Endothelial cell of umbilical vein (primary cell): ENCODE results near the gene TP73. TPM values are rescaled to one million over a fixed set of nuclear protein-coding genes. Genes with fewer than 3 reads are reported as not detected.

ENCODE experiments used
- BruUV-seq: library from RNA; stranded (reverse); fragments of 400-500 nt; replicated peaks from 2 replicates; lab custom pipeline; 2021; lab: Mats Ljungman, UMichigan
- CTCF ChIA-PET: fragments of 300-600, 350-600 bp; sonication (Branson Sonifier 250); formaldehyde crosslinking; loops from one replicate; lab custom pipeline; 2021; ENCODE audit warnings: antibody characterized with exemption, inconsistent platforms; lab: Charles Lee
- POLR2A ChIA-PET: fragments of 300-600, 350-600 bp; sonication (Branson Sonifier 250); formaldehyde crosslinking; loops from one replicate; lab custom pipeline; 2021; ENCODE audit warnings: antibody characterized with exemption, inconsistent platforms; lab: Charles Lee
- DNase-seq: peaks from one replicate; pipeline ENCODE4 v3.0.0-alpha.2; 2011; ENCODE audit warnings: low read depth, low spot score
- FAIRE-seq: peaks from 2 replicates; lab custom pipeline; 2011; peaks lifted over from hg19 to GRCh38; lab: Jason Lieb, UNC
- H2AFZ ChIP-seq: 2 replicates; pipeline ENCODE4 v1.6.0; 2012; ENCODE audit warnings: low read depth, low read length, control low read depth, inconsistent platforms
- H3K27ac ChIP-seq: 2 replicates; pipeline ENCODE4 v1.5.1; 2011; ENCODE audit warnings: low read depth, mild to moderate bottlenecking, control low read depth, low read length, moderate library complexity; ENCODE audit not compliant: insufficient read depth
- H3K27me3 ChIP-seq, 2 experiments: 2 replicates each; pipeline versions ENCODE4 v1.6.0 to v1.6.1; 2011; ENCODE audit warnings: low read length in 2 of 2, mixed read lengths in 1 of 2; ENCODE audit not compliant: control insufficient read depth in 2 of 2, insufficient read depth in 2 of 2
- H3K36me3 ChIP-seq, 2 experiments: 2 replicates in 1 of 2; 3 replicates in 1 of 2; pipeline ENCODE4 v1.5.1; 2011; ENCODE audit warnings: low read length in 2 of 2, mild to moderate bottlenecking in 1 of 2, moderate library complexity in 1 of 2; ENCODE audit not compliant: control insufficient read depth in 2 of 2, insufficient read depth in 2 of 2; ENCODE audit errors: extremely low read depth in 1 of 2
- H3K4me1 ChIP-seq: 3 replicates; pipeline ENCODE4 v1.5.1; 2011; ENCODE audit warnings: mild to moderate bottlenecking, low read length; ENCODE audit not compliant: control insufficient read depth, insufficient read depth; ENCODE audit errors: extremely low read depth
- H3K4me2 ChIP-seq: 2 replicates; pipeline ENCODE4 v1.6.1; 2011; ENCODE audit warnings: low read length, control low read depth, mixed read lengths; ENCODE audit not compliant: insufficient read depth
- H3K4me3 ChIP-seq, 3 experiments: fragments of 200-600 bp in 1 of 3; sonication (generic), shearing (Covaris generic) in 1 of 3; replicated peaks in 1 of 3; 2 replicates each; pipeline ENCODE4 v1.5.1; 2011 to 2016; ENCODE audit warnings: control low read depth in 3 of 3, low read length in 3 of 3, mild to moderate bottlenecking in 2 of 3, inconsistent platforms in 1 of 3, low read depth in 1 of 3, moderate library complexity in 1 of 3; ENCODE audit not compliant: insufficient read depth in 1 of 3
- H3K79me2 ChIP-seq: 2 replicates; pipeline ENCODE4 v1.6.0; 2012; ENCODE audit warnings: low read length, inconsistent platforms; ENCODE audit not compliant: control insufficient read depth, insufficient read depth
- H3K9ac ChIP-seq: replicated peaks from 2 replicates; pipeline ENCODE3; 2011; ENCODE audit warnings: low read length, control low read depth; ENCODE audit not compliant: insufficient read depth; ENCODE audit errors: extremely low read depth
- H3K9me1 ChIP-seq: replicated peaks from 3 replicates; pipeline ENCODE4 v1.6.0; 2011; ENCODE audit warnings: mild to moderate bottlenecking, low read length; ENCODE audit not compliant: control insufficient read depth, insufficient read depth; ENCODE audit errors: extremely low read depth
- H3K9me3 ChIP-seq: replicated peaks from 2 replicates; pipeline ENCODE4 v1.5.1; 2012; ENCODE audit warnings: low read length, inconsistent platforms; ENCODE audit not compliant: control insufficient read depth, insufficient read depth
- H4K20me1 ChIP-seq: replicated peaks from 2 replicates; pipeline ENCODE3; 2011; ENCODE audit warnings: mild to moderate bottlenecking, low read length; ENCODE audit not compliant: control insufficient read depth, insufficient read depth; ENCODE audit errors: extremely low read depth
- EZH2 ChIP-seq: IDR thresholded peaks from 2 replicates; pipeline ENCODE4 v1.6.1; 2012; ENCODE audit warnings: borderline replicate concordance, low read depth, mild to moderate bottlenecking, moderate library complexity, low read length, inconsistent platforms; ENCODE audit not compliant: severe bottlenecking
- FOS ChIP-seq: IDR thresholded peaks from 2 replicates; pipeline ENCODE4 v1.6.1; 2011; ENCODE audit warnings: mild to moderate bottlenecking, low read length, moderate library complexity, borderline replicate concordance; ENCODE audit not compliant: insufficient read depth
- JUN ChIP-seq: IDR thresholded peaks from 2 replicates; pipeline ENCODE4 v1.6.1; 2011; ENCODE audit warnings: borderline replicate concordance, low read depth; ENCODE audit not compliant: insufficient read length, insufficient read depth
- POLR2A ChIP-seq: IDR thresholded peaks from 2 replicates; pipeline ENCODE4 v1.6.1; 2012; ENCODE audit warnings: low read depth, mild to moderate bottlenecking, control low read depth, low read length
- dilution Hi-C: fragments of 300-500 bp; cut with MboI; formaldehyde crosslinking; loops from one replicate; pipeline ENCODE4 v1.15.0; 2019; ENCODE audit warnings: low sequenced_read_pairs; ENCODE audit not compliant: extremely low pct_ligation_motif_present
- intact Hi-C: fragments of 100-400 bp; cut with micrococcal nuclease; formaldehyde crosslinking; loops from one replicate; pipeline ENCODE4 v1.10.0; 2022
- polyA plus RNA-seq, 4 experiments: library from polyadenylated mRNA; depleted of rRNA in 3 of 4; stranded (reverse) in 3 of 4; unstranded in 1 of 4; fragments of >200 nt; gene quantifications; 2 replicates each; pipeline versions ENCODE4 v1.2.1 to v1.2.3, GENCODE V29; 2011 to 2012; ENCODE audit warnings: missing spikeins in 1 of 4
- total RNA-seq: library from RNA; stranded (reverse); gene quantifications from 2 replicates; pipeline ENCODE4 v1.2.3, GENCODE V29; 2021
- TF ChIP-seq, protein P1 (sequence below): IDR thresholded peaks from 2 replicates; pipeline ENCODE4 v1.6.1; 2011; ENCODE audit not compliant: insufficient read depth, insufficient read length
- TF ChIP-seq, protein P2 (sequence below), 2 donors: IDR thresholded peaks; 1 replicate in 1 of 2; 2 replicates in 1 of 2; pipeline ENCODE4 v1.5.1; 2011; ENCODE audit warnings: low read length in 2 of 2, mild to moderate bottlenecking in 2 of 2, moderate library complexity in 2 of 2, control low read depth in 1 of 2, inconsistent platforms in 1 of 2, low read depth in 1 of 2; ENCODE audit not compliant: insufficient read depth in 1 of 2; ENCODE audit errors: extremely low read depth in 1 of 2

The TP73 gene
- total and polyA plus RNA-seq, 2 donors (not counting 3 experiments of a cell fraction or from before 2014, with no cell fraction given) = 0.03 to 0.15 TPM

DNA sequence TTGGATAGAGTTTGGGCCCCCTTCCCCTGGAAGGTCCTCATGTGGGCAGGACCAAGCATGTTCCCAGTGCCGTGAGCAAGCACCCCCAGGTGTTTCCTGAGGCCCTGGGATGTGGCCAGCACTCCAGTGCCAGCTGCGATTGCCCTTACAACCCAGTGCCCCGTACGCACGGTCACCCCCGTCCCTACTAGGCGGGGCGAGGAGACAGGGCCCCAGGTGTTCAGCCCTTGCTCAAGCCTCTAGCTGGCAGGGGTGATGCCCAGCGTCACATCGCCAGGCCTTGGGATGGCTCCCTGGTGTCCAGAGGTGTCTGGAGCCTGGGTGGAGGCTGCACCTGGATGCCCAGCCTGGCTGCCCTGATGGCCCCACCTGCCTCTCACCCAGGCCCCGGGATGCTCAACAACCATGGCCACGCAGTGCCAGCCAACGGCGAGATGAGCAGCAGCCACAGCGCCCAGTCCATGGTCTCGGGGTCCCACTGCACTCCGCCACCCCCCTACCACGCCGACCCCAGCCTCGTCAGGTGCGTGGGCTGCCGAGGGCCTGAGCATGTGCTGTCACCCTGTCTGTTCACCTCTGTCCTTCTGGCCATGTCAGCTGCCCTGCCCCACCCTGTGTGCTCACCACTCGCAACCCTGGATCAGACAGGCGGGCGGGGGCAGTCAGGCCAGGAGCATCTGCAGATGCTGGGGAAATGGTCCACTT is 78.4 kb downstream of the TP73 start:
- Histone ChIP-seq H3K4me1 (no peaks in the 10 kb centered on the region), H3K4me2 (no peak overlapping the region), H3K36me3 (no peaks in the 10 kb centered on the region), H3K27me3 (no peaks in the 10 kb centered on the region), H3K9me3 (no peaks in the 10 kb centered on the region), H3K4me3 (no peak overlapping the region), H3K9me1 (no peaks in the 10 kb centered on the region), H3K9ac (no peak overlapping the region), H2AFZ (no peak overlapping the region), H4K20me1 (no peaks in the 10 kb centered on the region), H3K79me2 (no peaks in the 10 kb centered on the region), H3K27ac (no peak overlapping the region)
- FAIRE-seq = no peak
- BruUV-seq = no TSS peak
- no peak for DNase-seq
- ChIA-PET POLR2A (no interaction called here), CTCF (interaction anchor here (1.0 kb wide), 1 partner anchor 9 kb away, joined by 3 read pairs; no protein-coding TSS in a partner anchor)
- dilution Hi-C loops = no loop called here
- TF ChIP-seq JUN = no peak
- no peak for TF ChIP-seq EZH2
- no peak for TF ChIP-seq POLR2A
- TF ChIP-seq, protein P1, sequence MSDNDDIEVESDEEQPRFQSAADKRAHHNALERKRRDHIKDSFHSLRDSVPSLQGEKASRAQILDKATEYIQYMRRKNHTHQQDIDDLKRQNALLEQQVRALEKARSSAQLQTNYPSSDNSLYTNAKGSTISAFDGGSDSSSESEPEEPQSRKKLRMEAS = no peak
- TF ChIP-seq FOS = no peak
- TF ChIP-seq, protein P2, sequence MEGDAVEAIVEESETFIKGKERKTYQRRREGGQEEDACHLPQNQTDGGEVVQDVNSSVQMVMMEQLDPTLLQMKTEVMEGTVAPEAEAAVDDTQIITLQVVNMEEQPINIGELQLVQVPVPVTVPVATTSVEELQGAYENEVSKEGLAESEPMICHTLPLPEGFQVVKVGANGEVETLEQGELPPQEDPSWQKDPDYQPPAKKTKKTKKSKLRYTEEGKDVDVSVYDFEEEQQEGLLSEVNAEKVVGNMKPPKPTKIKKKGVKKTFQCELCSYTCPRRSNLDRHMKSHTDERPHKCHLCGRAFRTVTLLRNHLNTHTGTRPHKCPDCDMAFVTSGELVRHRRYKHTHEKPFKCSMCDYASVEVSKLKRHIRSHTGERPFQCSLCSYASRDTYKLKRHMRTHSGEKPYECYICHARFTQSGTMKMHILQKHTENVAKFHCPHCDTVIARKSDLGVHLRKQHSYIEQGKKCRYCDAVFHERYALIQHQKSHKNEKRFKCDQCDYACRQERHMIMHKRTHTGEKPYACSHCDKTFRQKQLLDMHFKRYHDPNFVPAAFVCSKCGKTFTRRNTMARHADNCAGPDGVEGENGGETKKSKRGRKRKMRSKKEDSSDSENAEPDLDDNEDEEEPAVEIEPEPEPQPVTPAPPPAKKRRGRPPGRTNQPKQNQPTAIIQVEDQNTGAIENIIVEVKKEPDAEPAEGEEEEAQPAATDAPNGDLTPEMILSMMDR (IDR thresholded peaks at IDR 0.05; ENCODE audit: extremely low read depth in 1 of 2, insufficient read depth in 1 of 2, low read depth in 1 of 2, low read length in 2 of 2) = no peak
- intact Hi-C loops = no loop called here
